Measurements from ENCODE around the gene CA4.

- peak; percentile 73 for TF ChIP-seq CTCF (IDR thresholded peaks at IDR 0.05)
- no peak for TF ChIP-seq ZFX (IDR thresholded peaks at IDR 0.05; ENCODE audit: borderline replicate concordance)
These were observed 10.1 kb upstream of the CA4 start for GRCh38 chr17:60139438-60140285.

Data from 22Rv1 (cell line).